Measurements from ENCODE around the gene CDON.

The CDON gene

DNA sequence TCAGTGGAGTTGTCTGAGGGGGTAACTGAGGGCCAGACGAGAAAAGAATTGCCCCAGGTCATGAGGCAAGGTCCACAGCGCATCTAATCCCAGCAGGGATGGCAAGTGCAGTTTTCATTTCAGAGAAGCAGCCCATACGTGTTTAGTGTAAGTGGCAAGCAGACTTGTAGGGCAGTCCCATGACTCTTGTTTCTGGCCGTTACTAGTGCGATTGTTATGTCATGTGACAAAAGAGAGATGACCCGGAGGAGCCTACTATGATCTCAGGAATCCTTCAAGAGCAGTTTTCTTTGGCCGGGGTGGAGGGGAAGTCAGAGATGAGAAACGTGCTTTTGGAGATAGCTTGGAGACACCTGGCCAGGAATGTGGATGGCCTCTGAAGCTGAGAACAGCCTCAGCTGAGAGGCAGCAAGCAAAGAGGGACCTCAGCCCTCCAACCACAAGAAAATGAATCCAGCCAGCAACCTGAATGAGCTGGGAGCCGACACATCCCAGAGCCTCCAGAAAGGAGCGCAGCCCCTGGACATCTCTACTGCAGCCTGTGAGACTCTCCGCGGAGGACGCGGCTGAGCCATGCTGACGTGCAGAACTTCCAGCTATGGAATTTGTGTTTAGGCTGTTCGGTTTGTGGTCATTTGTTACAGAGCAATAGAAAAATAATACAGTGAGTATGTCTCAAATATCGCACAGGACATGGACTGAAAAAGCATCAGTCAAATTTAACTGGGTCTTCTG lies 44.1 kb upstream of the CDON start:
- no peak overlapping the region for H3K9ac ChIP-seq (ENCODE audit: low read depth, low read length)
- DNase-seq (no peak), ATAC-seq (ENCODE audit: insufficient read depth, low read depth) (no peak)
- H3K4me3 ChIP-seq (ENCODE audit: low read depth in 1 of 2, low read length in 2 of 2): no peak overlapping the region
- TF ChIP-seq, protein P1, sequence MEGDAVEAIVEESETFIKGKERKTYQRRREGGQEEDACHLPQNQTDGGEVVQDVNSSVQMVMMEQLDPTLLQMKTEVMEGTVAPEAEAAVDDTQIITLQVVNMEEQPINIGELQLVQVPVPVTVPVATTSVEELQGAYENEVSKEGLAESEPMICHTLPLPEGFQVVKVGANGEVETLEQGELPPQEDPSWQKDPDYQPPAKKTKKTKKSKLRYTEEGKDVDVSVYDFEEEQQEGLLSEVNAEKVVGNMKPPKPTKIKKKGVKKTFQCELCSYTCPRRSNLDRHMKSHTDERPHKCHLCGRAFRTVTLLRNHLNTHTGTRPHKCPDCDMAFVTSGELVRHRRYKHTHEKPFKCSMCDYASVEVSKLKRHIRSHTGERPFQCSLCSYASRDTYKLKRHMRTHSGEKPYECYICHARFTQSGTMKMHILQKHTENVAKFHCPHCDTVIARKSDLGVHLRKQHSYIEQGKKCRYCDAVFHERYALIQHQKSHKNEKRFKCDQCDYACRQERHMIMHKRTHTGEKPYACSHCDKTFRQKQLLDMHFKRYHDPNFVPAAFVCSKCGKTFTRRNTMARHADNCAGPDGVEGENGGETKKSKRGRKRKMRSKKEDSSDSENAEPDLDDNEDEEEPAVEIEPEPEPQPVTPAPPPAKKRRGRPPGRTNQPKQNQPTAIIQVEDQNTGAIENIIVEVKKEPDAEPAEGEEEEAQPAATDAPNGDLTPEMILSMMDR (IDR thresholded peaks at IDR 0.05; ENCODE audit: borderline replicate concordance, extremely low read depth, low read length, poor library complexity, severe bottlenecking): no peak
- no peak for TF ChIP-seq EZH2 (IDR thresholded peaks at IDR 0.05; ENCODE audit: borderline replicate concordance, low read depth, low read length, severe bottlenecking)
- no peaks in the 10 kb centered on the region for H3K36me3 ChIP-seq (ENCODE audit: insufficient read depth, low read length)
- no peaks in the 10 kb centered on the region for H3K9me3 ChIP-seq (ENCODE audit: insufficient read depth, low read length, severe bottlenecking)
- no peaks in the 10 kb centered on the region for H3K79me2 ChIP-seq (ENCODE audit: insufficient read depth, low read length)
- H2AFZ ChIP-seq (ENCODE audit: low read depth, low read length): no peak overlapping the region
- H3K4me1 ChIP-seq (ENCODE audit: insufficient read depth, low read length): no peaks in the 10 kb centered on the region
- no peak overlapping the region for H3K4me2 ChIP-seq (ENCODE audit: insufficient read depth, low read length)
- H3K27ac ChIP-seq (ENCODE audit: low read length): no peak overlapping the region
- no peaks in the 10 kb centered on the region for H3K27me3 ChIP-seq (ENCODE audit: insufficient read depth, low read length, poor library complexity)
- H4K20me1 ChIP-seq (ENCODE audit: insufficient read depth, low read length): no peaks in the 10 kb centered on the region

DNA sequence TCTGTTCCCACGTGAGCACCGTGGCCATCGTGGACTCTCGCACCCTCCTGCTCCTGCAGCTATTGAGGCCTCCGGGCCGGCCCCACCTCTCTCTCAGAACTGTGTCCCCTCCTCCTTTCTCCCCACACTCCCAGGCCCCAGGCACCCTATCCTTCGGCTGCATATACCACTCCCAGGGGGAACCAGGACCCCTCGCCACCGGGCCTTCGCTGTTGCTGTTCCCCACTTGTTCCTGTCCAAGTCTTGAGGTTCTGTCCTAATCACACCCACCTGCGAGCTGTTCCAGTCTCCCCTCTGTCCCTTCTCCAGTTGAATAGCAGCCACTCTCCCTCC lies 43.0 kb upstream of the CDON start:
- no peak overlapping the region for H3K27ac ChIP-seq (ENCODE audit: low read length)
- no peaks in the 10 kb centered on the region for H3K27me3 ChIP-seq (ENCODE audit: insufficient read depth, low read length, poor library complexity)
- no peak overlapping the region for H2AFZ ChIP-seq (ENCODE audit: low read depth, low read length)
- DNase-seq: no peak
- H3K36me3 ChIP-seq (ENCODE audit: insufficient read depth, low read length): no peaks in the 10 kb centered on the region
- ATAC-seq (ENCODE audit: insufficient read depth, low read depth): no peak
- H3K79me2 ChIP-seq (ENCODE audit: insufficient read depth, low read length): no peaks in the 10 kb centered on the region
- H3K4me3 ChIP-seq (ENCODE audit: low read depth in 1 of 2, low read length in 2 of 2): no peak overlapping the region
- no peak overlapping the region for H3K4me2 ChIP-seq (ENCODE audit: insufficient read depth, low read length)
- TF ChIP-seq, protein P1 (IDR thresholded peaks at IDR 0.05; ENCODE audit: borderline replicate concordance, extremely low read depth, low read length, poor library complexity, severe bottlenecking): no peak
- no peak for TF ChIP-seq EZH2 (IDR thresholded peaks at IDR 0.05; ENCODE audit: borderline replicate concordance, low read depth, low read length, severe bottlenecking)
- no peaks in the 10 kb centered on the region for H3K9me3 ChIP-seq (ENCODE audit: insufficient read depth, low read length, severe bottlenecking)
- no peak overlapping the region for H3K9ac ChIP-seq (ENCODE audit: low read depth, low read length)
- H4K20me1 ChIP-seq (ENCODE audit: insufficient read depth, low read length): no peaks in the 10 kb centered on the region
- H3K4me1 ChIP-seq (ENCODE audit: insufficient read depth, low read length): no peaks in the 10 kb centered on the region

- Histone ChIP-seq H3K9ac (ENCODE audit: low read depth, low read length) (no peak overlapping the region), H2AFZ (ENCODE audit: low read depth, low read length) (no peak overlapping the region), H4K20me1 (ENCODE audit: insufficient read depth, low read length) (no peaks in the 10 kb centered on the region), H3K4me1 (ENCODE audit: insufficient read depth, low read length) (no peaks in the 10 kb centered on the region), H3K4me2 (ENCODE audit: insufficient read depth, low read length) (no peak overlapping the region), H3K27ac (ENCODE audit: low read length) (no peak overlapping the region), H3K27me3 (ENCODE audit: insufficient read depth, low read length, poor library complexity) (no peaks in the 10 kb centered on the region), H3K9me3 (ENCODE audit: insufficient read depth, low read length, severe bottlenecking) (no peaks in the 10 kb centered on the region), H3K36me3 (ENCODE audit: insufficient read depth, low read length) (no peaks in the 10 kb centered on the region), H3K4me3 (ENCODE audit: low read depth in 1 of 2, low read length in 2 of 2) (no peak overlapping the region), H3K79me2 (ENCODE audit: insufficient read depth, low read length) (no peaks in the 10 kb centered on the region)
- no peak for TF ChIP-seq EZH2 (IDR thresholded peaks at IDR 0.05; ENCODE audit: borderline replicate concordance, low read depth, low read length, severe bottlenecking)
- TF ChIP-seq, protein P1 (IDR thresholded peaks at IDR 0.05; ENCODE audit: borderline replicate concordance, extremely low read depth, low read length, poor library complexity, severe bottlenecking): no peak
- ATAC-seq (ENCODE audit: insufficient read depth, low read depth) (no peak), DNase-seq (no peak)
Measured at GRCh38 chr11:126105022-126105747, 42.5 kb upstream of the CDON start.

All from DND-41 (cell line).